GM13977 (cell line): ENCODE results near the gene LGALS3BP.

Source experiments
- DNase-seq: peaks from one replicate; pipeline ENCODE4 v3.0.0; 2012; ENCODE audit warnings: low spot score
- CTCF ChIP-seq: IDR thresholded peaks from 2 replicates; pipeline ENCODE4 v1.5.1; 2012; ENCODE audit warnings: mild to moderate bottlenecking, control low read depth; ENCODE audit not compliant: insufficient read depth; ENCODE audit errors: extremely low read depth, missing control alignments
- in situ Hi-C: fragments of 300-500 bp; cut with MboI; formaldehyde crosslinking; loops from one replicate; pipeline ENCODE4 v1.12.0; 2022; ENCODE audit warnings: low sequenced_read_pairs, low pct_unique_long_range_greater_than_20kb, mixed read lengths, inconsistent platforms; ENCODE audit not compliant: unreplicated experiment

Gene LGALS3BP

GRCh38 chr17:78935419-78936323 lies 44.1 kb downstream of the LGALS3BP start:
- TF ChIP-seq CTCF: no peak
- DNase-seq: no peak
- in situ Hi-C loops: no loop called here

DNA sequence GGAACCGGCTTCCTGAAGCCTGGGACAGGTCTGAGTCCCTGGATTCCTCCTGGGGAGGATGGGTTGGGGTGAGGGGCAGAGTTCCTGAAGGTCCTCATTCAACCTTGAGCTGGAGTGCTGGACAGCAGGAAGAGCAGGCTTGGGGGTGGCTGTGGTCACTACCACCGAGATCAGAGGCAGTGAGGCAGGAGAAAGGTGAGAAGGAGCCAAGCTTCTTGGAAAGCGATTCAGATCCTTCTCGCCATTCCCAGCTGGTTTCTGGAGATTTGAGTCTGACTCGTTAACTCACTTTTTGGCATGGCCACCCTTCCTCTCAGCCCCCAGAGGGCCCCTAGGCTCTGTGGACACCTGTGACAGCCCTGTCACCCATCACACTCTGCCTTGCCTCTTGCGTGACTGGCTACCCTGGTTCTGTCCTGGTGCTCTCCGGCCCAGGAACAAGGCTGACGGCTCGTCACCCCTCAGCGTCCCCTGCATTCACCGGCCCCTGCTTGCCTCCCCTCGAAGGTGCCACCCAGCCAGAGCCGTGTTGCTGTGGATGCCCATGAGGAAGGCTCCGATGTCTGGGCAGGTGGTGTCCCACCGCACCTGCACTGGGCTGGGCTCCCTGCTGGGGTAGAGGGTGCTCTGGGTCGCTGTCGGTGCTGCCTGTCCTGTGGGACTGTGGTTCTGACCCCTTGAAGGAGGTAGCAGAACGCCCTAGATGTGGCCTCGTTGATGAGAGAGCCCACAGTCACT lies 44.9 kb downstream of the LGALS3BP start:
- no peak for TF ChIP-seq CTCF
- DNase-seq: no peak
- in situ Hi-C loops: no loop called here

GRCh38 chr17:78933959-78934568 lies 45.7 kb downstream of the LGALS3BP start:
- no peak for TF ChIP-seq CTCF
- in situ Hi-C loops: no loop called here
- DNase-seq: no peak

DNA sequence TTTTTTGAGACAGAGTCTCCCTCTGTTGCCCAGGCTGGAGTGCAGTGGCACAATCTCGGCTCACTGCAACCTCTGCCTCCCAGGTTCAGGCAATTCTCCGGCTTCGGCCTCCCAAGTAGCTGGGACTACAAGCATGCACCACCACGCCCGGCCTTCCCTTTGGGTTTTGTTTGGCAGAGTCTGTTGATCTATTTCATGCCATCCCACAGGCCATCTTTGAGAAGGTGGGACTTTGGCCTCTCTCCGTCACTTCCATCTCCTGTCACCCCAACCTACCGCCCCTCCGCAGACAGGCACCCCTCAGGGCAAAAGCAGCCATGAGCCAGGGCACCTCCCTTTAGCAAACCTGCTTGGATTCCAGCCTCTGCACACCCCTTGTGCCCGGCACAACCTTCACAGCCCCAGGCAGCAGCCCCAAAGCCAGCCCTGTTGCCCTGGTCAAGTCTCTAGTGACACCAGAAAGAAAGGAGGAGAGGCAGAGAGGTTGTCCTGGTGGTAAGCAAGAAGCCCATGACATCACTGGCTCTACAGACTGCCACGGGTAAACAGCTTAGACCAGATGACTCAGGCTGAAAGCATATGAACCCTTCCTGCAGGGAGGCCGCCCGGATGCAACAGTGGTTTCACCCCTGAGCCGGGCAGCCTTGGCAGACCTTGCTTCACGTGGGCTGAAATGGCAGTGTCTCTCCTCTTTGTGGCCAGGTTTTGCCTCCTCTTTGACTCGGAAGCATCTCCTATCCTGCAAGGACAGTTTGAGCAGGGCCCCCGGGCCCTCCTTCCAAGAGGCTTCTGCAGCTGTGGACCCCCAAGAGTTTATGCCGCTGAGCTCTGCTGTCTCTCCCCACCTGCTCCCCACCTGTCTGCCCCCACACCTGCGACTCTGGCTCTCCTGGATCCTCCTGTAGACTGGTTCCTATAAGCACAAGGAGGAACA lies 46.4 kb downstream of the LGALS3BP start:
- in situ Hi-C loops: no loop called here
- peak; percentile 73 for DNase-seq
- no peak for TF ChIP-seq CTCF

DNA sequence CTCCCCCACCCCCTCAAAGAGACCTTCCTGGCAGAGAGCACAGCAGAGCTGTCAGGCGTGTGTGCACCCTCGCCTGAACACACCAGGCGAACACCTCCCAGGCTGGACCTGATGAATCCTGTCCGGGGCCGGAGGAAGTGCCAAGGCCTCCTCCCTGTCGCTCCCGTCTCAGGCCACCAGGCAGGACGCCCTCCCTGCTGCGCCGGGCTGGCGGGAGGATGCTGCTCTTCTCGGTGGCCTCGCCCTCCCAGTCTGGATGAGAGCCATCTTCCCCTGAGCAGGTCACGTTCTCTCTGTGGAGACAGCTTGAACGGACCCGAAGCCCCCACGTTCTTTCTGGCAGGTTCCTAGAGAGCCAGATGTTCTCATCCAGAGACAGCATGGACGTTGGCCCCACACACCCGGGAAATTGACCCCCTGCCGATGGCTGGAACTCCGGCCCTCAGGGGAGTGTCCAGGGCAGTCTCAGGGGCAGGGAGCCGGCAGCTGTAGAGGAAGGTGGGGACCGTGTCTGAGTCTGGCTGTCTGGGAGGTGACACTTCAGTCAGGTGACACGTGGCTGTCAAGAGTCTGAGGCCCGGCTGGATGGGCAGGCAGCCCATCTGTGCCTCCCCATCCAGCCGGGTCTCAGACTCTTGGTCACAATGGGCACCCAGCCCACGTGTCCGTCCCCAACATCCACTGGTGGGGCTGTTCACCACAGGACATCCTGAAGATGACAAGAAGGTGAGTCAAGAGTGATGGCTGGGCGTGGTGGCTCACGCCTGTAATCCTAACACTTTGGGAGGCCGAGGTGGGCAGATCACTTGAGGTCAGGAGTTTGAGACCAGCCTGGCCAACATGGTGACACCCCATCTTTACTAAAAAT lies 49.6 kb downstream of the LGALS3BP start:
- in situ Hi-C loops: no loop called here
- TF ChIP-seq CTCF: no peak
- DNase-seq: no peak
